Mesenchymal stem cell (in vitro differentiated cells and primary cell): Measurements from ENCODE around the gene FMN2.

Experiments used
- DNase-seq: peaks from one replicate; pipeline ENCODE4 v3.0.0-alpha.2; 2013
- H2AFZ ChIP-seq: one replicate; pipeline ENCODE4 v1.6.1; 2013; ENCODE audit warnings: low read depth, mild to moderate bottlenecking, control low read depth, inconsistent platforms, low read length, moderate library complexity
- H2AK5ac ChIP-seq: 2 replicates; pipeline ENCODE4 v1.6.1; 2013; ENCODE audit warnings: low read length, moderate library complexity, mild to moderate bottlenecking, inconsistent platforms; ENCODE audit not compliant: severe bottlenecking
- H2BK120ac ChIP-seq: one replicate; pipeline ENCODE4 v1.6.1; 2013; ENCODE audit warnings: low read depth, mild to moderate bottlenecking, inconsistent platforms, low read length, moderate library complexity
- H2BK12ac ChIP-seq, 2 experiments: one replicate each; pipeline ENCODE4 v1.6.1; 2013; ENCODE audit warnings: inconsistent platforms in 2 of 2, low read length in 2 of 2, mild to moderate bottlenecking in 2 of 2, moderate library complexity in 2 of 2, control low read depth in 1 of 2
- H2BK15ac ChIP-seq: one replicate; pipeline ENCODE4 v1.6.1; 2013; ENCODE audit warnings: mild to moderate bottlenecking, low read depth, inconsistent platforms; ENCODE audit not compliant: poor library complexity, severe bottlenecking
- H2BK5ac ChIP-seq: 2 replicates; pipeline ENCODE4 v1.6.1; 2013; ENCODE audit warnings: low read depth, mild to moderate bottlenecking, low read length, control low read depth, inconsistent platforms; ENCODE audit not compliant: poor library complexity, severe bottlenecking
- H3K14ac ChIP-seq, 2 experiments: one replicate each; pipeline ENCODE4 v1.6.1; 2013; ENCODE audit warnings: inconsistent platforms in 2 of 2, low read length in 2 of 2, control low read depth in 1 of 2, mild to moderate bottlenecking in 1 of 2, moderate library complexity in 1 of 2
- H3K18ac ChIP-seq, 2 experiments: one replicate each; pipeline ENCODE4 v1.6.1; 2013; ENCODE audit warnings: inconsistent platforms in 2 of 2, low read length in 2 of 2, control low read depth in 1 of 2, low read depth in 1 of 2, mild to moderate bottlenecking in 1 of 2
- H3K23ac ChIP-seq, 2 experiments: one replicate each; pipeline ENCODE4 v1.6.1; 2013; ENCODE audit warnings: inconsistent platforms in 2 of 2, low read length in 2 of 2, mild to moderate bottlenecking in 2 of 2, moderate library complexity in 2 of 2, control low read depth in 1 of 2
- H3K27ac ChIP-seq: 2 replicates; pipeline ENCODE4 v1.5.1; 2013; ENCODE audit warnings: mild to moderate bottlenecking, moderate library complexity, low read length, control low read depth, inconsistent platforms; ENCODE audit not compliant: poor library complexity, severe bottlenecking
- H3K27me3 ChIP-seq, 2 experiments: 2 replicates each; pipeline versions ENCODE4 v1.6.1 to v1.7.0; 2013; ENCODE audit warnings: low read length in 2 of 2, mild to moderate bottlenecking in 2 of 2, moderate library complexity in 2 of 2, control low read depth in 1 of 2, inconsistent platforms in 1 of 2; ENCODE audit not compliant: control insufficient read depth in 1 of 2, insufficient read depth in 1 of 2
- H3K36me3 ChIP-seq, 2 experiments: 2 replicates each; pipeline versions ENCODE4 v1.6.1 to v1.7.0; 2013; ENCODE audit warnings: low read length in 2 of 2, control low read depth in 1 of 2, inconsistent platforms in 1 of 2, low read depth in 1 of 2, mild to moderate bottlenecking in 1 of 2; ENCODE audit not compliant: insufficient read depth in 2 of 2, control insufficient read depth in 1 of 2
- H3K4ac ChIP-seq, 2 experiments: one replicate each; pipeline ENCODE4 v1.6.1; 2013; ENCODE audit warnings: inconsistent platforms in 2 of 2, low read length in 2 of 2, mild to moderate bottlenecking in 2 of 2, moderate library complexity in 2 of 2, control low read depth in 1 of 2, low read depth in 1 of 2
- H3K4me1 ChIP-seq: 2 replicates; pipeline ENCODE4 v1.6.1; 2013; ENCODE audit warnings: low read depth, low read length, control low read depth; ENCODE audit not compliant: control insufficient read depth, insufficient read depth
- H3K4me2 ChIP-seq: 2 replicates; pipeline ENCODE4 v1.6.1; 2013; ENCODE audit warnings: low read length, mild to moderate bottlenecking, inconsistent platforms; ENCODE audit not compliant: poor library complexity, severe bottlenecking
- H3K4me3 ChIP-seq, 2 experiments: 2 replicates each; pipeline versions ENCODE4 v1.5.1 to v1.7.0; 2013; ENCODE audit warnings: low read length in 2 of 2, mild to moderate bottlenecking in 2 of 2, control low read depth in 1 of 2, low read depth in 1 of 2; ENCODE audit not compliant: insufficient read depth in 1 of 2
- H3K79me1 ChIP-seq: replicated peaks from 2 replicates; pipeline ENCODE4 v1.6.1; 2013; ENCODE audit warnings: mild to moderate bottlenecking, control low read depth, low read length, inconsistent platforms; ENCODE audit not compliant: poor library complexity, severe bottlenecking
- H3K9ac ChIP-seq: 2 replicates; pipeline ENCODE4 v1.7.0; 2013; ENCODE audit warnings: mild to moderate bottlenecking, low read length, moderate library complexity
- H3K9me3 ChIP-seq: 2 replicates; pipeline ENCODE4 v1.7.0; 2013; ENCODE audit warnings: mild to moderate bottlenecking, low read length; ENCODE audit not compliant: control insufficient read depth
- H4K8ac ChIP-seq: one replicate; pipeline ENCODE4 v1.6.1; 2013; ENCODE audit warnings: inconsistent platforms, mild to moderate bottlenecking, low read length, moderate library complexity
- H4K91ac ChIP-seq: one replicate; pipeline ENCODE4 v1.6.1; 2013; ENCODE audit warnings: mild to moderate bottlenecking, low read length, inconsistent platforms
- WGBS: methylation state at CpG from one replicate; pipeline ENCODE4 v1.1.7; 2013; ENCODE audit warnings: mixed read lengths; 5-methylcytosine and 5-hydroxymethylcytosine counted together

The FMN2 gene

GRCh38 chr1:240492832-240493440 lies 401.3 kb downstream of the FMN2 start:
- no peaks in the 10 kb centered on the region for H3K27me3 ChIP-seq
- H3K23ac ChIP-seq, result no peak overlapping the region
- peak overlapping the region; percentile 56 to 65 for H3K18ac ChIP-seq
- H2AK5ac ChIP-seq, result no peak overlapping the region
- H3K14ac ChIP-seq, result no peak overlapping the region
- no peak overlapping the region for H3K9ac ChIP-seq
- no peak overlapping the region for H3K4me2 ChIP-seq
- H3K27ac ChIP-seq, result no peak overlapping the region
- H3K9me3 ChIP-seq, result no peaks in the 10 kb centered on the region
- H2BK5ac ChIP-seq, result no peak overlapping the region
- H3K4me1 ChIP-seq, result peaks cover 5% of the 10 kb centered on the region
- H3K4ac ChIP-seq, result peak overlapping the region; percentile 16 to 66
- H4K91ac ChIP-seq, result no peak overlapping the region
- peak overlapping the region; percentile 21 for H4K8ac ChIP-seq
- H3K79me1 ChIP-seq, result no peaks in the 10 kb centered on the region
- H2BK15ac ChIP-seq, result no peak overlapping the region
- H2AFZ ChIP-seq, result peak overlapping the region; percentile 33
- 50% methylated on average over 52 of the region's 52 CpGs for WGBS
- peak; percentile 74 for DNase-seq
- peaks cover 0 to 45% of the 10 kb centered on the region in 2 experiments for H3K36me3 ChIP-seq
- H2BK120ac ChIP-seq, result no peak overlapping the region
- H2BK12ac ChIP-seq, result peak overlapping the region; percentile 15 to 84
- H3K4me3 ChIP-seq, result peak overlapping the region in 1 of 2 experiments; percentile 57

DNA sequence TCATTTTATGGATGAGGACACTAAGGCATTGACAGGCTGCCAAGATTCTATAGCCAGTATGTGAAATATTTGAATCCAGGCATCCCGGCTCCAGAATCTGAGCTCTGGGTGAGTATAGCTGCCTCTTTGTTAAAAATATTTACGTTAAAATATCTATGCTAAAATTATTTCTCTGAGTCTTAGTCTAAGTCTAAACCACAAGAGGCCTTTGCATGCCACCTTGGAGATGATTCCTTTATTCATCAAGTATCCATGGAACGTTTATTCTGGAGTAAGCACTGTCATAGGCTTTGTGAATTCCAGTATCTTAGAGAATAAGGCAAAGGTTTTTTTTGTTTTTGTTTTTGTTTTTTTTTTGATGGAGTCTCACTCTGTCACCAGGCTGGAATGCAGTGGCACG lies 403.9 kb downstream of the FMN2 start:
- Histone ChIP-seq H2BK12ac (no peak overlapping the region), H2AFZ (no peak overlapping the region), H2BK120ac (no peak overlapping the region), H3K36me3 (peaks cover 0 to 29% of the 10 kb centered on the region in 2 experiments), H3K4me1 (peaks cover 5% of the 10 kb centered on the region), H3K18ac (no peak overlapping the region), H3K27me3 (no peaks in the 10 kb centered on the region), H2BK15ac (no peak overlapping the region), H3K4me2 (no peak overlapping the region), H4K91ac (no peak overlapping the region), H4K8ac (no peak overlapping the region), H3K27ac (no peak overlapping the region), H3K14ac (no peak overlapping the region), H2AK5ac (no peak overlapping the region), H2BK5ac (no peak overlapping the region), H3K4ac (no peak overlapping the region), H3K23ac (no peak overlapping the region), H3K9ac (no peak overlapping the region), H3K4me3 (no peak overlapping the region), H3K79me1 (no peaks in the 10 kb centered on the region), H3K9me3 (no peaks in the 10 kb centered on the region)
- no peak for DNase-seq
- 97% methylated on average over 2 of the region's 4 CpGs for WGBS

DNA sequence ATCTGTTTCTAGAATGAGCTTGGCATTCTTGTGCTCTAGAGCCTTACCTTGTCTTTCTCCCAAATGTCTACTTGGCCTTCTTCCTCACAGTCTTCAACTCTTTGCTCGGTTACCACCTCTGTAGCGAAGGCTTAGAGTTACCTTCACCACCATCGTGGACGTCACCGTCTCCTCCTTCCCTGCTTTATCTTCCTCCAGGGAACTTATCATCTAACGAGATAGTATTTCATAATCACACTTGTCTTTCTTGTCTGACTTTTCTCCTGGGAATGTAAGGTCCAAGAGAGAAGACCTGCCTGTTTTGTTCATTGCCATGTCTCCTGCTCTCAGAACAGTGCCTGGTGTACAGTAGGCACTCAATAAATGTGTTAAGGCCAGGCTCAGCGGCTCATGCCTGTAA lies 404.7 kb downstream of the FMN2 start:
- DNase-seq, result no peak
- H4K91ac ChIP-seq, result no peak overlapping the region
- H3K18ac ChIP-seq, result no peak overlapping the region
- H3K4ac ChIP-seq, result no peak overlapping the region
- no peak overlapping the region for H2BK15ac ChIP-seq
- no peaks in the 10 kb centered on the region for H3K9me3 ChIP-seq
- H2BK120ac ChIP-seq, result no peak overlapping the region
- no peak overlapping the region for H3K27ac ChIP-seq
- no peaks in the 10 kb centered on the region for H3K79me1 ChIP-seq
- H2BK12ac ChIP-seq, result no peak overlapping the region
- H3K27me3 ChIP-seq, result no peaks in the 10 kb centered on the region
- H4K8ac ChIP-seq, result no peak overlapping the region
- no peak overlapping the region for H2AK5ac ChIP-seq
- H2AFZ ChIP-seq, result no peak overlapping the region
- H3K9ac ChIP-seq, result no peak overlapping the region
- 94% methylated on average over 7 of the region's 7 CpGs for WGBS
- no peaks in the 10 kb centered on the region for H3K4me1 ChIP-seq
- peaks cover 0 to 22% of the 10 kb centered on the region in 2 experiments for H3K36me3 ChIP-seq
- no peak overlapping the region for H3K14ac ChIP-seq
- no peak overlapping the region for H2BK5ac ChIP-seq
- H3K4me2 ChIP-seq, result no peak overlapping the region
- no peak overlapping the region for H3K23ac ChIP-seq
- H3K4me3 ChIP-seq, result no peak overlapping the region

DNA sequence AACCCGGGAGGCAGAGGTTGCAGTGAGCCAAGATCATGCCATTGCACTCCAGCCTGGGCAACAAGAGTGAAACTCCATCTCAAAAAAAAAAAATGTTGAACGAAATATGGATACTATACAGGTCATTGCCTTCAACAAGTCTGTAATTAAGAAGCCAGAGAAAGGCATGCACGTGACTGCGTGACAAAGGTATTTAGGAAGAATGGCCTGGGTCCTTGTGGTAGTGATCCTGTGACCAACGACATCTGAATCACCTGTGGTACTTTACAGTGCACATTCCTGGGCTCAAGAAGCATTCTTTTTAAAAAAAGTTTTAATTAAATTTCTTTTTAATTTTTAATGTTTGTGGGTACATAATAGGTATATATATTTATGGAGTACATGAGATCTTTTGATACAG lies 405.3 kb downstream of the FMN2 start:
- Histone ChIP-seq H3K14ac (no peak overlapping the region), H4K91ac (no peak overlapping the region), H2BK120ac (no peak overlapping the region), H3K79me1 (no peaks in the 10 kb centered on the region), H2AK5ac (no peak overlapping the region), H3K9me3 (no peaks in the 10 kb centered on the region), H2BK5ac (no peak overlapping the region), H3K18ac (no peak overlapping the region), H3K23ac (no peak overlapping the region), H3K27me3 (no peaks in the 10 kb centered on the region), H3K27ac (no peak overlapping the region), H3K4ac (no peak overlapping the region), H2BK15ac (no peak overlapping the region), H2AFZ (no peak overlapping the region), H3K9ac (no peak overlapping the region), H4K8ac (no peak overlapping the region), H3K4me1 (peaks cover 1% of the 10 kb centered on the region), H3K4me3 (no peak overlapping the region), H3K4me2 (no peak overlapping the region), H2BK12ac (no peak overlapping the region), H3K36me3 (peaks cover 0 to 16% of the 10 kb centered on the region in 2 experiments)
- DNase-seq, result no peak
- 97% methylated on average over 4 of the region's 5 CpGs for WGBS
